Measurements from ENCODE around the gene SEPTIN5. TPM values are rescaled to one million over a fixed set of nuclear protein-coding genes. Genes with fewer than 3 reads are reported as not detected.
"Not testable (repeated sequence)": the region's sequence is repeated elsewhere in the genome, so short reads cannot be mapped to it uniquely, and the experiment has no call there.

The SEPTIN5 gene
- total RNA-seq, 2 experiments from 2014 or later, result 0.41 to 0.43 TPM

DNA sequence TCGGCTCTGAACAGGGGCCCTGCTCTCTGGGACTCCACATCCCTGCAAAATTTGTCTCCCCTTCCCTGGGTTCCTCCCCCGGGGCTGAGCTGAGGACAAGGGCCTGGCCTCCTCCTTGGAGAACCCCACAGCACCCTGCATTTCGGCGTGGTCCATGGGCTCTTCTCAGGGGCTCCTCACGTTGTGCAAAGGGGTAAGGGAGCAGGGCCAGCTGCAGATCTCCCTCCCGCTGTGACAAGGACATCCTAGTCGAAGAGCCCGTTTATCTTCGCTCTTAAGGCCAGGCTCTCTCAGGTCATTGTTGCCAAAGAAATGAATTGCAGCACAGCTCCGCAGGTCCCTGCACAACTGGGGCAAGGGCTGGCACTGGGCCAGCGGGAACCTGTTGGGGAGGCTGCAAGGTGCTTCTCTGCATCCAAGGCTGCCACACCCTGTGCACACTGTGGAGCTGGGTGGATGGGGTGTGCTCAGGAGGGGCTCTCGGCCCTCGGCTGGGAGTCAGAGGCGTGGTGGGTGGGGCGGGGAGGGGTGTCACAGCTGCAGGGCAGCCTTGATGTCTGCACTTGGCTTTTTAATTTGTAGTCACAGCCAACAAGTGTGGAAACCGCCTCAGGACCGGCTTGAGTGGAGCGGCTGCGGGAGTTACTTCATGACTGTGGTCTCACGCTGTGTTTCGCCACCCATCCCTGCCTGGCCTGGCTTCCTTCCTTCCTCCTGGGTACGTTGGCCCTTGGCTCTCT lies 26.6 kb upstream of the SEPTIN5 start:
- POLR2A ChIA-PET, result no interaction called here
- no peak overlapping the region for H3K4me3 Mint-ChIP-seq

DNA sequence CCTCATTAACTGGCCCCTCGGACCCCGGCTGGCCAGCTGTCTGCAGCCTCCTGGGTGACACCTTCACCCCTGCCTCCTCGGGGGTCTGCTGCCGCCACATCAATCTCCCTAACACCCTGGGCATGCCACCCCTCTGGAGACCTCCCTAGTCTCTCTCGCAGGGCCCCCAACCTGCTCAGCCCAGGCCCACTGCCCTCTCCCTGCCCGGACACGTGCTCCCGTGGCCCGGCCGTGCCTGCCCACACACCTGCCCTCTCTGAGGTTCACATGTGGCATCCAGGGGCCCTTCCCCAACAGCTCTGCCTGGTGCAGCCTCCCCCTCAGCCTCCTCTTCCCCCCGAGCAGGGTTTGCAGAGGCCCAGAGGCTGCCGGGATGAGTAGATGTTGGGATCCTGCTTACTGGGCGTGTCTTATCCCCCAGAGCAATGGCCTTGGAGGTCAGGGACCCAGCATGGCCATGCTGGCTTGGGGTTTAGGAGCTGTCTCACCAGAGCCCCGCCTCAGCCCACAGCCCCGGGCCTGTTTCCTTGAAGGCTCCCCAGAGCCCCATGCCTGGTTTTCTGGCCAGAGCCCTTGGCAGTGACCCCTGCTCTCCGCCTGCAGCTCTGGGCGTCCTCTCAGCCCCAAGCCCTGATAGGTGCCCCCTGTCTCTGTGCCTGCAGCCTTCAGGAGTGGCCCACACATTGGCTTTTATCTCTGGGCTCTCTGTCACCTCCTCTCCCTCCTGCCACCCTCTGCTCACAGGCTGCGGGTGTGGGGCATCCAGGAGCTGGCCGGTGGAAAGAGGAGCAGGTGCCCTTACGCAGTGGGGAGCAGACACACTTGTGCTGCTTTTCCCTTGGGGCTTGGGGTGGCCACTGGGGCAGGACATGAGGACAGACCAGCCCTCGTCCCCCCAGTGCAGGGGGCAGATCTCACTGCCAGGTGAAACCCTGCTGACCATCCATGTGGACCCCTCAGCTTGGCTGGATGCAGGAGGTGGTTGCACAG lies 25.7 kb upstream of the SEPTIN5 start:
- POLR2A ChIA-PET, result no interaction called here

More for the DNA sequence above, 26.6 kb upstream of the SEPTIN5 start:
- Mint-ChIP-seq H3K4me1 (ENCODE audit: low read depth) (no peaks in the 10 kb centered on the region), H3K27me3 (peaks cover 4% of the 10 kb centered on the region), H3K27ac (no peak overlapping the region), H3K36me3 (no peaks in the 10 kb centered on the region), H3K9me3 (no peaks in the 10 kb centered on the region)
- intact Hi-C loops (cut with micrococcal nuclease), result no loop called here
- DNase-seq, result no peak
- CTCF ChIA-PET, result interaction anchor here (1.0 to 3.3 kb wide), 2 partner anchors 8 to 42 kb away, joined by 5 to 16 read pairs; no protein-coding TSS in a partner anchor

GRCh38 chr22:19689408-19689807 lies 24.9 kb upstream of the SEPTIN5 start:
- no peaks in the 10 kb centered on the region for H3K36me3 Mint-ChIP-seq
- intact Hi-C loops (cut with micrococcal nuclease), result no loop called here

More for the DNA sequence above, 25.7 kb upstream of the SEPTIN5 start:
- Mint-ChIP-seq H3K36me3 (no peaks in the 10 kb centered on the region), H3K9me3 (no peaks in the 10 kb centered on the region), H3K4me3 (no peak overlapping the region), H3K27me3 (peaks cover 6% of the 10 kb centered on the region), H3K4me1 (ENCODE audit: low read depth) (no peaks in the 10 kb centered on the region), H3K27ac (no peak overlapping the region)
- DNase-seq, result no peak
- CTCF ChIA-PET, result interaction anchor here (3.3 kb wide), 1 partner anchor 9 kb away, joined by 16 read pairs; no protein-coding TSS in a partner anchor
- intact Hi-C loops (cut with micrococcal nuclease), result no loop called here

DNA sequence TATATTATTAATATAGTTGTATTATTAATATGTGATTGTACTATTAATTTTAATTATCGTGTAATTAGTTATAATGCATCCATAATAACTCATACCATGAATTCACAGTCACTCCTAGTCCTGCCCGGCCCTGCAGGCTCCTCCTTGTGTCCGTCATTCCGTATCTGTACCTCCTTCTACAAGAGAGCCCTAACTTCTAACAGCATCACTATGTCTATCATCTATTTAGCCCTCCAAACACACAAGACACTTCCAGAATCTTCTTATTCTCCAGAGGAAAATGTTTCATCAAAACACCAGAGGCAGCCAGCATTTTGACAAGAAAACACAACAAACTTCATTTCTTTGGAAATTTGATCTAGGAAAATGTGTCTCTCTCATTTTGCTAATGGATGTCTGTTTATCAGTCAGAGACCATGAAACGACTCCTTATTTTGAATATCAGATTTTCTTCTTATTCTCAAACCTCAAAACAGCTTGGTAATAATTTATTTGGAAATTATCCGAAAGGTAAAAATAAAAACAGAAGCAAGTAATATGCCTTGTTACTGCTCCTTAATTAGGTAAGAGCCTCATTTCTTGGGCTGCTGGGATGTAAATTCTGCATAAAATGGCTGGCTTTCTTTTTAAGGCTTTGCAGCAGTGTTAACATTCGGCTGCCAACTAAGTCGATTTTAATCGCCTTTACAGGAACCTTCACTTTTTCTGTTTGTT lies 23.1 kb upstream of the SEPTIN5 start:
- intact Hi-C loops (cut with micrococcal nuclease), result no loop called here
- Mint-ChIP-seq H3K4me1 (ENCODE audit: low read depth) (no peaks in the 10 kb centered on the region), H3K9me3 (no peaks in the 10 kb centered on the region), H3K4me3 (no peak overlapping the region), H3K27me3 (peaks cover 6% of the 10 kb centered on the region), H3K27ac (no peak overlapping the region), H3K36me3 (no peaks in the 10 kb centered on the region)
- ChIA-PET CTCF (interaction anchor here (1.1 kb wide), 2 partner anchors 10 to 11 kb away, joined by 3 to 4 read pairs; no protein-coding TSS in a partner anchor), POLR2A (no interaction called here)
- no peak for DNase-seq

More at GRCh38 chr22:19689408-19689807, 24.9 kb upstream of the SEPTIN5 start:
- Mint-ChIP-seq H3K4me3 (no peak overlapping the region), H3K9me3 (no peaks in the 10 kb centered on the region), H3K27ac (no peak overlapping the region), H3K27me3 (peaks cover 6% of the 10 kb centered on the region), H3K4me1 (ENCODE audit: low read depth) (no peaks in the 10 kb centered on the region)
- POLR2A ChIA-PET, result no interaction called here
- no peak for DNase-seq
- CTCF ChIA-PET, result interaction anchor here (3.3 kb wide), 1 partner anchor 10 kb away, joined by 16 read pairs; no protein-coding TSS in a partner anchor

DNA sequence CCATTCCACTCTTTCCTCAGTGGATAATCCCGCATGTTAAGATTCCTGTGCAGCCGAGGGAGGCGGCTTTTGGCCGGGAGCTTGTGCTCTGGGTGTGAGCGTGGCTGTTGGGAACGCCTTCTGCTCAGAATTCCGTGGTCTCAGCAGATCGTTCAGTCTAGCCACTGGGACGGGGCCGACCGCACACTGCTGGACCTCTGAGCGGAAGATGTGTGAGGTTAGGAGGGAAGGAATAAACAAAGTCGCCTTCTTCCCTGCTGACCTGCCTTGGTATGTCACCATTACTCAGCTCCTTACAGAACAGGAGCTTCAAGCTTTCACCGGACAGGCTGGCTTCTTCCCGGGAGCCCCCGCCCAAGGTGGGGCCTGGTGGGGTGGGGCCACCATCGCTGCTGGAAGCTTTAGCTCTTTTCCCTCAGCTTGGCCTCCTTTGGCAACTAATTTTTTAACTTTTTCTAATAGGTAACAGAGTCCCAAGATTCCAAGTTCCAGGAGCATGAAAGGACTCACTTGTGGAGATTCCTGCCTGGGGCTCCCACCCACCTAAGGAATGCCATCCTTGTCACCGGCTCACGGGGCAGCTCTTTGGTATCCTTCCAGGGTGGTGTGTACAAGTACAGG lies 22.5 kb upstream of the SEPTIN5 start:
- no peak for DNase-seq
- Mint-ChIP-seq H3K27me3 (peaks cover 10% of the 10 kb centered on the region), H3K4me1 (ENCODE audit: low read depth) (no peaks in the 10 kb centered on the region), H3K27ac (no peak overlapping the region), H3K9me3 (no peaks in the 10 kb centered on the region), H3K4me3 (no peak overlapping the region), H3K36me3 (no peaks in the 10 kb centered on the region)
- POLR2A ChIA-PET, result no interaction called here
- CTCF ChIA-PET, result interaction anchor here (1.1 kb wide), 2 partner anchors 11 to 12 kb away, joined by 3 to 4 read pairs; no protein-coding TSS in a partner anchor
- intact Hi-C loops (cut with micrococcal nuclease), result no loop called here

GRCh38 chr22:19693581-19693980 lies 20.7 kb upstream of the SEPTIN5 start:
- H3K4me3 Mint-ChIP-seq, result no peak overlapping the region
- no peaks in the 10 kb centered on the region for H3K36me3 Mint-ChIP-seq
- CTCF ChIA-PET, result no interaction called here
- intact Hi-C loops (cut with micrococcal nuclease), result no loop called here
- POLR2A ChIA-PET, result no interaction called here
- no peak for DNase-seq
- H3K9me3 Mint-ChIP-seq, result no peaks in the 10 kb centered on the region
- peaks cover 12% of the 10 kb centered on the region for H3K27me3 Mint-ChIP-seq
- no peaks in the 10 kb centered on the region for H3K4me1 Mint-ChIP-seq (ENCODE audit: low read depth)
- H3K27ac Mint-ChIP-seq, result no peak overlapping the region

- DNase-seq, result no peak
- intact Hi-C loops (cut with micrococcal nuclease), result no loop called here
- POLR2A ChIA-PET, result no interaction called here
- Mint-ChIP-seq H3K4me3 (no peak overlapping the region), H3K27ac (no peak overlapping the region), H3K27me3 (peaks cover 12% of the 10 kb centered on the region), H3K36me3 (no peaks in the 10 kb centered on the region), H3K9me3 (no peaks in the 10 kb centered on the region), H3K4me1 (ENCODE audit: low read depth) (no peaks in the 10 kb centered on the region)
- CTCF ChIA-PET, result no interaction called here
These were observed 20.2 kb upstream of the SEPTIN5 start for GRCh38 chr22:19693981-19694670.

- intact Hi-C loops (cut with micrococcal nuclease), result no loop called here
- no peak overlapping the region for H3K4me3 Mint-ChIP-seq
- H3K9me3 Mint-ChIP-seq, result no peaks in the 10 kb centered on the region
- no peaks in the 10 kb centered on the region for H3K36me3 Mint-ChIP-seq
- peaks cover 12% of the 10 kb centered on the region for H3K27me3 Mint-ChIP-seq
- no peaks in the 10 kb centered on the region for H3K4me1 Mint-ChIP-seq (ENCODE audit: low read depth)
- ChIA-PET CTCF (no interaction called here), POLR2A (no interaction called here)
- no peak overlapping the region for H3K27ac Mint-ChIP-seq
- no peak for DNase-seq
These were observed 19.6 kb upstream of the SEPTIN5 start for GRCh38 chr22:19694696-19695095.

GRCh38 chr22:19696504-19697276 lies 17.6 kb upstream of the SEPTIN5 start:
- ChIA-PET CTCF (interaction anchor here (1.0 to 1.2 kb wide), 2 partner anchors 27 to 33 kb away, joined by 5 read pairs; partner anchors contain the start of gene GP1BB), POLR2A (no interaction called here)
- Mint-ChIP-seq H3K27me3 (peaks cover 8% of the 10 kb centered on the region), H3K9me3 (no peaks in the 10 kb centered on the region), H3K27ac (no peak overlapping the region), H3K4me1 (ENCODE audit: low read depth) (no peaks in the 10 kb centered on the region), H3K4me3 (no peak overlapping the region), H3K36me3 (no peaks in the 10 kb centered on the region)
- no peak for DNase-seq
- intact Hi-C loops (cut with micrococcal nuclease), result no loop called here

GRCh38 chr22:19697871-19698270 lies 16.4 kb upstream of the SEPTIN5 start:
- H3K4me1 Mint-ChIP-seq (ENCODE audit: low read depth); H3K36me3 Mint-ChIP-seq; intact Hi-C loops (cut with micrococcal nuclease); DNase-seq; H3K9me3 Mint-ChIP-seq; H3K4me3 Mint-ChIP-seq; H3K27ac Mint-ChIP-seq; H3K27me3 Mint-ChIP-seq; POLR2A ChIA-PET: not testable (repeated sequence)
- CTCF ChIA-PET, result interaction anchor here (1.2 kb wide), 1 partner anchor 26 kb away, joined by 5 read pairs; the partner anchor contains the start of gene GP1BB
